ENCODE data around the gene GFAP.

GFAP gene

DNA sequence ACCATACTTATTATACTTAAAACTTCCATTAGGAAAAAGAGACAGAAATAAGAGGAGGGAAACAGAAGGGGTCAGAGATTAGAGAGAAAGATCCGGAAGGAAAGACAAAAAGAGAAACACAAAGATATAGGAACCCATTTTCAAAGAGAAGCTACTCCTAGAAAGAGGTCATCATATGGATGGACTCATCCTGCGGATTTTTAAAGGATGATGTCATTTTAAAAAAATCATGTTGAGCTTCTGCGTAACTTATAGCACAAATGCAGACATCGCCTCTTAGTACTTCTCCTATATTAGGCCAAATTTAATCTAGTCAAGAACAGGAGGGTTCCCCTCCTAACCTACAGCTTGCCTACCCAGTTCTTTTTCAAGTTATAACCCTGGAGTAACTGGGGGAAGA is 34.2 kb downstream of the GFAP start:
- Mint-ChIP-seq H3K4me3 (no peak overlapping the region), H3K9me3 (no peaks in the 10 kb centered on the region), H3K27me3 (ENCODE audit: low read depth) (no peaks in the 10 kb centered on the region), H3K36me3 (ENCODE audit: low read depth) (peaks cover 42% of the 10 kb centered on the region), H3K4me1 (ENCODE audit: low read depth) (no peaks in the 10 kb centered on the region), H3K27ac (no peak overlapping the region)

GRCh38 chr17:44880062-44880461 is 35.2 kb downstream of the GFAP start:
- H3K36me3 Mint-ChIP-seq (ENCODE audit: low read depth), result peaks cover 40% of the 10 kb centered on the region
- no peaks in the 10 kb centered on the region for H3K27me3 Mint-ChIP-seq (ENCODE audit: low read depth)
- no peak overlapping the region for H3K27ac Mint-ChIP-seq
- no peaks in the 10 kb centered on the region for H3K9me3 Mint-ChIP-seq
- no peaks in the 10 kb centered on the region for H3K4me1 Mint-ChIP-seq (ENCODE audit: low read depth)
- H3K4me3 Mint-ChIP-seq, result no peak overlapping the region

DNA sequence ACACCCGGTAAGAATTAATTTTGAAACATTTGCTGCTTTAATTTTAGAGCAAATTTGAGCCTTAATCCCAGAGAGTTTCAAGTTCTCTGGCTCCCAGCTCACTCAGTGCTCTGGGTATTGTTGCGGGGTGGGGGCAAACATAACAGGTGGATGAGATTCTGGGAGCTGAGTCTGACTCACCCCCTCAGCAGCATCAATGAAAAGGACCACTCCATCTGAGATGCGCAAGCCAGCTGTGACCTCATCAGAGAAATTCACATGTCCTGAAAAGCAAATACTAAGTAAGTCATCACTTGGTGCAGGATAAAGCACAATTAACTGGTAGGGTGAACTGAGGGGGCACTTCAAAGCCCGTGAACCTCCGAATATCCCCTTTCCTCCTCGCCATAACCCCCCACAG is 35.9 kb downstream of the GFAP start:
- no peak overlapping the region for H3K27ac Mint-ChIP-seq
- H3K4me1 Mint-ChIP-seq (ENCODE audit: low read depth), result no peaks in the 10 kb centered on the region
- H3K36me3 Mint-ChIP-seq (ENCODE audit: low read depth), result peaks cover 38% of the 10 kb centered on the region
- H3K4me3 Mint-ChIP-seq, result no peak overlapping the region
- no peaks in the 10 kb centered on the region for H3K9me3 Mint-ChIP-seq
- H3K27me3 Mint-ChIP-seq (ENCODE audit: low read depth), result no peaks in the 10 kb centered on the region

DNA sequence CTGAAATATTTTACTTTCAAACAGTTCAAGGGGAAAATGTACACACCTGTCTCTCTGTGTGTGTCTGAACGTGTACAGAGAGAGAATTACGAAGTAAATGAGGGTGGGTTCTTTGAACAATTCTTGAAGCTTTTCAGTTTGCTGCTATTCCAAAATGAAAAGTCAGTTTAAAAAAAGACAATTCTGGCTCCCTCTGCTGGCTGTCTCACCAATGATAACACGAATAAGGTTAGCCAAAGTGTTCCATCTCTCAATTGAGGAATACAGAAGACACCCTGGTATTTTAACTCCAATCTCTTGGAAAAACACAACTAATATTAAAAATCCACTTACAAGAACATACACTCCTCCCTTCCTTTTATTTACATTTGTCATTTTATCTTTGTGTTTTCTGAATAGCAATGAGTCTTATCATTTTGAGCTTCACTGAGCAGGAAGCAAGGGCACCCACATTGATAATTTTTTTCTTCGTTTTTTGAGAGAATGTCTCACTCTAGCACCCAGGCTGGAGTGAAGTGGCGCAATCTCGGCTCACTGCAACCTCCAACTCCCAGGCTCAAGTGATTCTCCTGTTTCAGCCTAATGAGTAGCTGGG is 36.6 kb downstream of the GFAP start:
- H3K36me3 Mint-ChIP-seq (ENCODE audit: low read depth), result peaks cover 41% of the 10 kb centered on the region
- no peaks in the 10 kb centered on the region for H3K4me1 Mint-ChIP-seq (ENCODE audit: low read depth)
- H3K4me3 Mint-ChIP-seq, result no peak overlapping the region
- no peaks in the 10 kb centered on the region for H3K9me3 Mint-ChIP-seq
- H3K27ac Mint-ChIP-seq, result no peak overlapping the region
- H3K27me3 Mint-ChIP-seq (ENCODE audit: low read depth), result no peaks in the 10 kb centered on the region

DNA sequence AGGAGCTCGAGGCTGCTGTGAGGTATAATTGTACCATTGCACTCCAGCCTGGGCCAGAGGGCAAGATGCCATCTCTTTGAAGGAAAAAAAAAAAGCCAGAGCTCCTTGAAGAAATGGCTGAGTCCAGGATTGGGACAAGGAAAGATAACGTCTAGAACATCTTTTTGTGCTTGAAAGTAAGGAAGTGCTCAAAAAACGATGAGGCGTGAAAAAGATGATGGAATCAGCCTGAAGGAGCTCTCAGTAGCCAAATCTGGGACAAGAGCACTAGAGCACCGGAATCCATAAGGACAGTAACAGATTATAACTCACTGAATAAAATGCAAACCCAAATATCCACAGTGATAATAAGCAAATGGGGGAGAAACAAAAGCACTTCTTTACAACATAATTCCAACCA is 38.2 kb downstream of the GFAP start:
- Mint-ChIP-seq H3K4me1 (ENCODE audit: low read depth) (no peaks in the 10 kb centered on the region), H3K9me3 (no peaks in the 10 kb centered on the region), H3K4me3 (no peak overlapping the region), H3K27me3 (ENCODE audit: low read depth) (no peaks in the 10 kb centered on the region), H3K27ac (no peak overlapping the region), H3K36me3 (ENCODE audit: low read depth) (peaks cover 36% of the 10 kb centered on the region)

DNA sequence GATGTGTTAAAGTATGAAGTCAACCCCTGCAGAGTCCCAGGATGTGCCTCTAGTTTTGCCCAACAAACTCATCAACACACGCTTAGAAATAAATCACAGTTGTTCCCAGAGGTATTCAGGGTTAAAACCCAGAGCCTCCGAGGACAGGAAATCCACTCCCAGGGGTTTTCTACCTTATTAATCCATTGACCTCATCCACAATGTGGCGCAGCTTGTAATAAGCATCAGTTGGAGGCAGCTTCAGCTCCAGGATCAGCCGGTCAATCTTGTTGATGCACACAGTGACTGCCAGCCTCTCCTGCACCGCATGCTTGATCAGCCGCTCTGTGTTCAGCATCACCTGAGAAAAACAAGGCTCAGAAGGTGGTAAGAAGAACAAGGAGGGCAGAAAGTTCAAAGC is 39.5 kb downstream of the GFAP start:
- no peaks in the 10 kb centered on the region for H3K4me1 Mint-ChIP-seq (ENCODE audit: low read depth)
- peaks cover 38% of the 10 kb centered on the region for H3K36me3 Mint-ChIP-seq (ENCODE audit: low read depth)
- H3K9me3 Mint-ChIP-seq, result no peaks in the 10 kb centered on the region
- H3K27ac Mint-ChIP-seq, result no peak overlapping the region
- H3K4me3 Mint-ChIP-seq, result no peak overlapping the region
- no peaks in the 10 kb centered on the region for H3K27me3 Mint-ChIP-seq (ENCODE audit: low read depth)

GRCh38 chr17:44872131-44872768 is 43.0 kb downstream of the GFAP start:
- H3K9me3 Mint-ChIP-seq, result no peaks in the 10 kb centered on the region
- H3K27me3 Mint-ChIP-seq (ENCODE audit: low read depth), result no peaks in the 10 kb centered on the region
- H3K4me1 Mint-ChIP-seq (ENCODE audit: low read depth), result no peaks in the 10 kb centered on the region
- no peak overlapping the region for H3K4me3 Mint-ChIP-seq
- no peak overlapping the region for H3K27ac Mint-ChIP-seq
- H3K36me3 Mint-ChIP-seq (ENCODE audit: low read depth), result peaks cover 40% of the 10 kb centered on the region

- Mint-ChIP-seq H3K4me3 (no peak overlapping the region), H3K4me1 (ENCODE audit: low read depth) (no peaks in the 10 kb centered on the region), H3K27ac (no peak overlapping the region), H3K36me3 (ENCODE audit: low read depth) (peaks cover 34% of the 10 kb centered on the region), H3K27me3 (ENCODE audit: low read depth) (no peaks in the 10 kb centered on the region), H3K9me3 (no peaks in the 10 kb centered on the region)
Measured at GRCh38 chr17:44871556-44871955, 43.7 kb downstream of the GFAP start.

GRCh38 chr17:44867841-44868240 is 47.5 kb downstream of the GFAP start:
- no peaks in the 10 kb centered on the region for H3K27me3 Mint-ChIP-seq (ENCODE audit: low read depth)
- no peak overlapping the region for H3K4me3 Mint-ChIP-seq
- no peaks in the 10 kb centered on the region for H3K9me3 Mint-ChIP-seq
- peaks cover 39% of the 10 kb centered on the region for H3K36me3 Mint-ChIP-seq (ENCODE audit: low read depth)
- no peaks in the 10 kb centered on the region for H3K4me1 Mint-ChIP-seq (ENCODE audit: low read depth)
- no peak overlapping the region for H3K27ac Mint-ChIP-seq

GRCh38 chr17:44865931-44866330 is 49.4 kb downstream of the GFAP start:
- no peak overlapping the region for H3K4me3 Mint-ChIP-seq
- H3K9me3 Mint-ChIP-seq, result no peaks in the 10 kb centered on the region
- H3K27ac Mint-ChIP-seq, result no peak overlapping the region
- H3K4me1 Mint-ChIP-seq (ENCODE audit: low read depth), result no peaks in the 10 kb centered on the region
- no peaks in the 10 kb centered on the region for H3K27me3 Mint-ChIP-seq (ENCODE audit: low read depth)
- peaks cover 39% of the 10 kb centered on the region for H3K36me3 Mint-ChIP-seq (ENCODE audit: low read depth)

DNA sequence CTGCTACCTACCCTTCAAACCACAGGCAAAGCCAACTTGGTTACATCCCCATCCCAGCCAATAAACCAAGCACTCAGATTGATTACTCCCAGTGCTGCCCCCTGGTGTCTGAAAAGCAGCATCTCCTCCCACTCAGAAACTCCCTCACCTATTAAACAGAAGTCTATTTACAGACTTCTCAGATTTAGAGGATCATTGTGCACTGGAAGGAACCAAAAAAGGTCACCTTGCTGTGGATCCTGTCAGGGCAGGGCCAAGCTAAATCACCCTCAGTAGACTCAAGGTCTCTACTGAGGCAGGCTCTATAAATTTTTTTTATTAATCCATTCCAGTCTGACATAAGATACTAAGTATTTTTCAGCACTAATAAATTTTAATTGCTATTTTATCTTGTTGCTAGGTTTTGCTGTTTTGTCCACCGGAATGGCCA is 50.1 kb downstream of the GFAP start:
- Mint-ChIP-seq H3K36me3 (ENCODE audit: low read depth) (peaks cover 36% of the 10 kb centered on the region), H3K27me3 (ENCODE audit: low read depth) (no peaks in the 10 kb centered on the region), H3K4me1 (ENCODE audit: low read depth) (no peaks in the 10 kb centered on the region), H3K4me3 (no peak overlapping the region), H3K27ac (no peak overlapping the region), H3K9me3 (no peaks in the 10 kb centered on the region)

- Mint-ChIP-seq H3K4me3 (no peak overlapping the region), H3K27ac (no peak overlapping the region), H3K9me3 (no peaks in the 10 kb centered on the region), H3K27me3 (ENCODE audit: low read depth) (no peaks in the 10 kb centered on the region), H3K4me1 (ENCODE audit: low read depth) (no peaks in the 10 kb centered on the region), H3K36me3 (ENCODE audit: low read depth) (peaks cover 39% of the 10 kb centered on the region)
Measured at GRCh38 chr17:44864831-44865230, 50.5 kb downstream of the GFAP start.

DNA sequence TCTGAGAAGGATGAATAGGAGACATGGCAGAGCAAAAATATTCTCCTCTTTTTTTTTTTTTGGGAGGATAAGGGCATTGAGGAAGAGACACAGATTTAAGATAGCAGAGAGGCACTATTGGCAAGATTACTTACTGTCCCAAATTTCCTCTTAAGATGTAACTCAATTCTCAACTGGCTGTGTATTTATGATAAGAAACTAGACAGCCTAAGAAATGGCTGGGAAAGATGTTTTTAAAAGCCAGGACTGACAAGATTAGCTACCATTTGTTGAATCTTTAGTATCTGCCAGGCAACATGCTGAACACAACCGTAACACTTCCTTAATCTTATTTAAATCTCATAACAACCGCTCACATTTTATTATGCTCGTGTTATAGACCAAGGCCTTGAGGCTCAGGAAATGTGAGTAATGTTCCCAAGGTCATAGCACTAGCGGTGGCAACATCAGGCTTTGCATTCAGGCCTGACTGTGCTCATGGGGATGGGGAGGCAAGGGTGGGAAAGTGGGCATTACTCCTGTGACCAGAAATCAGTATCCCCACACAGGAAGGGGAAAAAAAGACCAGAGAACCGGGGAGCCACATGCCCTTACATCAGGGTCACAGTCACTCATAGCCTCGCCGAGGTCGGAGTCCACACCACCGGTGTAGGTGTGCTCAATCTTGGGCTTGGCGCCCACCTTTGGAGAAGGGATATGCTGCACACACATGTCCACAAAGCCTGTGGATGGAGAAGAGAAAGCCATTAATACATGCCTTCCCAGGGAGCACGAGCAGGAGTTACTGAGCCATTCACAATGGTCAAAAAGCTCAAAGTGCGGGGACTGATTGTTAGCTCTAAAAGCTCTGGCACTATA is 52.0 kb downstream of the GFAP start:
- H3K9me3 Mint-ChIP-seq, result no peaks in the 10 kb centered on the region
- no peaks in the 10 kb centered on the region for H3K4me1 Mint-ChIP-seq (ENCODE audit: low read depth)
- H3K27ac Mint-ChIP-seq, result no peak overlapping the region
- no peak overlapping the region for H3K4me3 Mint-ChIP-seq
- H3K27me3 Mint-ChIP-seq (ENCODE audit: low read depth), result no peaks in the 10 kb centered on the region
- H3K36me3 Mint-ChIP-seq (ENCODE audit: low read depth), result peaks cover 40% of the 10 kb centered on the region

- Mint-ChIP-seq H3K27me3 (ENCODE audit: low read depth) (no peaks in the 10 kb centered on the region), H3K4me3 (no peak overlapping the region), H3K27ac (no peak overlapping the region), H3K4me1 (ENCODE audit: low read depth) (no peaks in the 10 kb centered on the region), H3K9me3 (no peaks in the 10 kb centered on the region), H3K36me3 (ENCODE audit: low read depth) (peaks cover 40% of the 10 kb centered on the region)
Measured at GRCh38 chr17:44862278-44862914, 52.9 kb downstream of the GFAP start.

DNA sequence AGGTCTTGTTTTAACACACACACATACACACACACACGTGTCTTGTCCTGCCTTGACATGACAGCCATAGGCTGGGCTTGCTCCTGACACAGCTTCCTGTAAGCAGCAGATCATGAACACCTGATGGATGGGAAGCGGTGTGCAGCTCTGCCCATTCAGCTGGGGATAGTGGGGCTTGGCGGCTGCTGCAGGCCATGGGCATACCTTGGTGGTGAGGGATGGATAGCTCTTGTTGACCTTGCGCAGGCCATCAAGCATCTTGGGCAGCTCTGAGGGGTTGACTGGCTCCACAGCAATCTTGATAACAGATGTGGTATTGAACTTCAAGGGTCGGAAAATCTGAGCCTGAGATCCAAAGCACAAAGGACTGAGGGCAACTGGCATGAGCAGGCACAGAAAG is 55.6 kb downstream of the GFAP start:
- Mint-ChIP-seq H3K9me3 (no peaks in the 10 kb centered on the region), H3K36me3 (ENCODE audit: low read depth) (peaks cover 45% of the 10 kb centered on the region), H3K27ac (no peak overlapping the region), H3K27me3 (ENCODE audit: low read depth) (no peaks in the 10 kb centered on the region), H3K4me1 (ENCODE audit: low read depth) (no peaks in the 10 kb centered on the region), H3K4me3 (no peak overlapping the region)
